D721Med (cell line): ENCODE measurements around the gene DYRK1A.

Experiments
- DNase-seq: peaks from one replicate; pipeline ENCODE4 v3.0.0; 2011; ENCODE audit warnings: low spot score; ENCODE audit not compliant: insufficient read length
- FAIRE-seq: peaks from 2 replicates; lab custom pipeline; 2011; peaks lifted over from hg19 to GRCh38; lab: Jason Lieb, UNC
- TF ChIP-seq, protein P1 (sequence below): IDR thresholded peaks from 2 replicates; pipeline ENCODE4 v1.5.1; 2012; ENCODE audit warnings: mild to moderate bottlenecking, control low read depth; ENCODE audit not compliant: insufficient read depth; ENCODE audit errors: missing control alignments

The DYRK1A gene

DNA sequence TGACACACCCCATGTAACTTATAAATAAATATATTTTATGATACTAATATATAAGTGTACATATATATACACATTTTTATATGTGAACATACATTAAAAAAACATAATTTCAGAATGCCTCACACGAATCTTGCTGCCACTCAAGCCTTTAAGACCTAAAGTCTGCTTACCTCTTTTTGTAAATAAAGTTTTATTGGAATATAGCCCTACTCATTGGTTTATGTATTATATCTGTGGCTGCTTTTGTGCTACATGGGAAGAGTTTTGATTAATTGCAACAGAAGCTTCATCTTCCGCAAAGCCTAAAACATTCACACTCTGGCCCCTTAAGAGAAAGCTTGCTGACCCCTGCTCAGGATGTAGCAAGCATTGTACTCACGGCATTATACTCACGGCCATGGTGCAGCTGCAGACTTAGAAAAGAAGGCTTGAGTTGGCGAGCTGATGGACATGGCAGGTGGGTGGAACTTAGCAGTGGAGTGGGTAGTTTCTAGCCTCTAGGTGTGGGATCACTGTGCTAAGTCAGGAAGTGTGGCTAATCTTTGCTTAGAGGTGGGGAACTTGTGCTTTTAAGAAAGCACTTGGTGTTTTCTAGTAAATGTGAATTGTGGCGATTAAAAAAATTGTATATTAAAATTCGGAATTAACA lies 80.8 kb downstream of the DYRK1A start:
- DNase-seq (no peak), FAIRE-seq (no peak)
- TF ChIP-seq, protein P1, sequence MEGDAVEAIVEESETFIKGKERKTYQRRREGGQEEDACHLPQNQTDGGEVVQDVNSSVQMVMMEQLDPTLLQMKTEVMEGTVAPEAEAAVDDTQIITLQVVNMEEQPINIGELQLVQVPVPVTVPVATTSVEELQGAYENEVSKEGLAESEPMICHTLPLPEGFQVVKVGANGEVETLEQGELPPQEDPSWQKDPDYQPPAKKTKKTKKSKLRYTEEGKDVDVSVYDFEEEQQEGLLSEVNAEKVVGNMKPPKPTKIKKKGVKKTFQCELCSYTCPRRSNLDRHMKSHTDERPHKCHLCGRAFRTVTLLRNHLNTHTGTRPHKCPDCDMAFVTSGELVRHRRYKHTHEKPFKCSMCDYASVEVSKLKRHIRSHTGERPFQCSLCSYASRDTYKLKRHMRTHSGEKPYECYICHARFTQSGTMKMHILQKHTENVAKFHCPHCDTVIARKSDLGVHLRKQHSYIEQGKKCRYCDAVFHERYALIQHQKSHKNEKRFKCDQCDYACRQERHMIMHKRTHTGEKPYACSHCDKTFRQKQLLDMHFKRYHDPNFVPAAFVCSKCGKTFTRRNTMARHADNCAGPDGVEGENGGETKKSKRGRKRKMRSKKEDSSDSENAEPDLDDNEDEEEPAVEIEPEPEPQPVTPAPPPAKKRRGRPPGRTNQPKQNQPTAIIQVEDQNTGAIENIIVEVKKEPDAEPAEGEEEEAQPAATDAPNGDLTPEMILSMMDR: no peak

- FAIRE-seq: no peak
- DNase-seq: no peak
- TF ChIP-seq, protein P1: no peak
Measured at GRCh38 chr21:37449302-37449937, 82.8 kb downstream of the DYRK1A start.

DNA sequence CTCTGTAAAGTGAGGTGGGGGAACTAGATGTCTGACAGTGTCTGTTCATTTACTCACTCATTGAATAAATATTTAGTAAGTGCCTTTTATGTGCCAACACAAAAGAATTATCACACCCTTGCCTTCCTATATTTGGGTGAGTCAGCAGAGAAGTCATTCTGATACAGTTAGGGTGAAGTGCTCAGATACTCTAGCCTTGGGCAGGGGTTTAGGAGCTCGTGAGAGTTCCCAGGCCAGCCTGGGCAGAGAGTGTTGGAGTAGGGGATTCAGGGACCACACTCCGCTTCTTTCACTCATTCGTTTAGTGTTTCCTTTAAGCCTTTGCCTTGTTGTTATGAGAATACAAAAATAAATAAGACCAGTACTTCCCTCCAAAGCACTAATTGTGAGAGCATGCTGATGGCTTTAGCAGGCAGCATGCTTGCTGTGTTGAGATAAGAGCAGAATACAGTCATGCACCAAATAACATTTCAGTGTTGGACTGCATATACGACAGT lies 83.9 kb downstream of the DYRK1A start:
- TF ChIP-seq, protein P1: no peak
- DNase-seq (no peak), FAIRE-seq (no peak)

GRCh38 chr21:37451446-37451845 lies 84.9 kb downstream of the DYRK1A start:
- DNase-seq: no peak
- TF ChIP-seq, protein P1: no peak
- no peak for FAIRE-seq

DNA sequence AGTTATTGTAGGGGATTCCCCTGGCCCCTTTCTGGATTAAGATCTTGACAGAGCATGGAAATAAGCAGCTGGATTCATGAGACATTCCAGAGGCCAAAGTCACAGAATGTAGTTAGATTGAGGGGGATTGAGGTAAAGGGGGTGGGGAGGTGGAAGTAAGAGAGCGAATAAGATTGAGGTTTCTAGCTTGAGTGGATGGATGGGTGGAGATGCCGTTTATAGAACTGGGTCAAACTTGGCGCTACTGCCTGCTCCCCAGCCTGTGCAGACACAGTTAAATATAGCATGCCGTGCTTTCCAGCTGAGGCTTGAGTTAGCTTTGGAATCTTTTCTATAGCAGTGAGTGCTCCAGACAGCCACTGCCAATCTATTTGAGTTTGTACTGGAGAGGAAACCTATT lies 85.7 kb downstream of the DYRK1A start:
- no peak for DNase-seq
- TF ChIP-seq, protein P1: no peak
- FAIRE-seq: no peak

- TF ChIP-seq, protein P1: no peak
- DNase-seq: no peak
- FAIRE-seq: no peak
Measured at GRCh38 chr21:37453350-37453749, 86.8 kb downstream of the DYRK1A start.
